ENCODE data around the gene DHRS11.

The DHRS11 gene

DNA sequence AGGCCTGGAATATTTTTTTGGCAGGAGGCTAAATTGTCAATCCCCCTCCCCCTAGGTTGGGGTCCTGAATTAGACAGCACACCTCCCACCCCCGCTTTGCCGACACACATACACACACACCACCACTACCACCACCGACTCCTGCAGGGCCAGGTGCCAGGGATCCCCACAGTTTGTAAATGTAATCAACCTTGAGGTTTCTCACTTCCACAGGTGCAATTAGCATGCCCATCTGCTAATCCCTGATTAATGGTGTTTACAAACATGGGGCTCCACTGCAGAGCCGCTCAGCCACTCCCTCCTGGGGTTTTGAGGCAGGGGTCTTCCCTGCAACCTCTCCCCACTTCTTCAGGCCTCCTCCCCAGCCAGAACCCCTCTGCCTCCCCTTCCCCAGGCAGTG is 21.5 kb downstream of the DHRS11 start:
- in situ Hi-C loops (cut with MboI; ENCODE audit: low pct_unique_long_range_greater_than_20kb, low sequenced_read_pairs, unreplicated experiment): loop anchor here (25.0 kb wide), 1 partner anchor 774 kb away; the partner anchor contains the start of gene C17orf78
- DNase-seq (ENCODE audit: low spot score): no peak
- no peak for TF ChIP-seq CTCF (IDR thresholded peaks at IDR 0.05; ENCODE audit: extremely low read depth, insufficient read depth, missing control alignments)

DNA sequence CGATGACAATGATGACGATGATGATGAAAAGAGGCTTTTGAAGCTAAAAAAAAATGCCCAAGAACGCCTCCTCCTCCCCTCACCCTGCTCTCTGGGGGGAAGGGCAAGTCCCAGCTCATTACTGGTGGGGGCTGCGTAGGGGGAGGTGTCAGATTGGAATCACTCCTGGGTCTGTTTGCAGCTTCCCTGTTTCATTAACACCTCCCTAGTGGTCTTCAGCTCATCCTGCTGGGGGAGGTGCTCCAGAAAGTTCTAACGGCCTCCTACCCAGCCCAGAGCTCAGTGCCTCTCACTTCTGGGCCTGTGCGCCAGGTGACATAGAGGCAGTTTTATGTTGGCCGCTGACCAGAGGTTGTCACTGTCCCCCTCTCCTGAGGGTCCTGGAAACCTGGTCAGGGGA is 22.4 kb downstream of the DHRS11 start:
- in situ Hi-C loops (cut with MboI; ENCODE audit: low pct_unique_long_range_greater_than_20kb, low sequenced_read_pairs, unreplicated experiment): loop anchor here (25.0 kb wide), 1 partner anchor 773 kb away; the partner anchor contains the start of gene C17orf78
- DNase-seq (ENCODE audit: low spot score): no peak
- TF ChIP-seq CTCF (IDR thresholded peaks at IDR 0.05; ENCODE audit: extremely low read depth, insufficient read depth, missing control alignments): no peak

GRCh38 chr17:36614933-36615332 is 23.3 kb downstream of the DHRS11 start:
- no peak for DNase-seq (ENCODE audit: low spot score)
- in situ Hi-C loops (cut with MboI; ENCODE audit: low pct_unique_long_range_greater_than_20kb, low sequenced_read_pairs, unreplicated experiment): loop anchor here (25.0 kb wide), 1 partner anchor 772 kb away; the partner anchor contains the start of gene C17orf78

GRCh38 chr17:36616061-36617029 is 24.7 kb downstream of the DHRS11 start:
- DNase-seq (ENCODE audit: low spot score): no peak
- no peak for TF ChIP-seq CTCF (IDR thresholded peaks at IDR 0.05; ENCODE audit: extremely low read depth, insufficient read depth, missing control alignments)
- in situ Hi-C loops (cut with MboI; ENCODE audit: low pct_unique_long_range_greater_than_20kb, low sequenced_read_pairs, unreplicated experiment): loop anchor here (25.0 kb wide), 1 partner anchor 771 kb away; the partner anchor contains the start of gene C17orf78

More at GRCh38 chr17:36614933-36615332, 23.3 kb downstream of the DHRS11 start:
- no peak for TF ChIP-seq CTCF (IDR thresholded peaks at IDR 0.05; ENCODE audit: extremely low read depth, insufficient read depth, missing control alignments)

- in situ Hi-C loops (cut with MboI; ENCODE audit: low pct_unique_long_range_greater_than_20kb, low sequenced_read_pairs, unreplicated experiment): loop anchor here (25.0 kb wide), 1 partner anchor 770 kb away; the partner anchor contains the start of gene C17orf78
- no peak for DNase-seq (ENCODE audit: low spot score)
- TF ChIP-seq CTCF (IDR thresholded peaks at IDR 0.05; ENCODE audit: extremely low read depth, insufficient read depth, missing control alignments): no peak
Measured at GRCh38 chr17:36617773-36618172, 26.1 kb downstream of the DHRS11 start.

DNA sequence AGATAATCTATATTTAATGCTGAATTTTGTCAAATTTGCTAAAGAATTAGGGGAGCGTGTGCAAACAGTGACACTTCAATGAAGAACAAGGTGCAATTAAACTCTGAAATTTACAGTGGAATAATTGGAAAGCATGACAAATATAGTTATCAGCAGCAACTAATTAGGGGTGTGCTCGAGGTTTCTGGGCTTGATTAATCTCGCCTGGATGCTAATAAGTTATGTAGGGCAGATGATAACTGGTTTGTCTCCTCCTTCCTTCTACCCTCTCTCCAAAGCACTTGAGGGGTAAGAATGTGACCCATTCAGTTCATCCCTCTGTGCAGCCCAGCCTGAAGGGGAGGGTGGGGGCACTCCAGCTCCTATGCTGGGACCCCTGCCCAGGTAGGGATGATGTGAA is 31.6 kb downstream of the DHRS11 start:
- no peak for DNase-seq (ENCODE audit: low spot score)
- TF ChIP-seq CTCF (IDR thresholded peaks at IDR 0.05; ENCODE audit: extremely low read depth, insufficient read depth, missing control alignments): no peak
- in situ Hi-C loops (cut with MboI; ENCODE audit: low pct_unique_long_range_greater_than_20kb, low sequenced_read_pairs, unreplicated experiment): loop anchor here (25.0 kb wide), 1 partner anchor 764 kb away; the partner anchor contains the start of gene C17orf78

Data from GM13977 (cell line).